SK-N-SH (cell line): ENCODE results near the gene SYNGR1. TPM values are rescaled to one million over a fixed set of nuclear protein-coding genes. Genes with fewer than 3 reads are reported as not detected.

Source experiments
- CTCF ChIA-PET: fragments of 300-600, 350-600 bp; formaldehyde crosslinking; extraction: SDS; loops from one replicate; lab custom pipeline; 2021; lab: Yijun Ruan, JAX
- POLR2A ChIA-PET: fragments of 350-600 bp; sonication (Branson Sonifier 250); formaldehyde crosslinking; extraction: SDS; loops from one replicate; lab custom pipeline; 2020; ENCODE audit warnings: antibody characterized with exemption, inconsistent platforms; lab: Yijun Ruan, JAX
- DNase-seq: peaks from one replicate; pipeline ENCODE4 v3.0.0; 2012
- H2AFZ ChIP-seq: fragments of 200-600 bp; sonication (generic); 2 replicates; pipeline ENCODE4 v1.8.1; 2016; ENCODE audit warnings: antibody characterized with exemption, mild to moderate bottlenecking, low read depth
- H3F3A ChIP-seq: fragments of 200-600 bp; sonication (generic); replicated peaks from 2 replicates; pipeline ENCODE3; 2016; ENCODE audit warnings: antibody characterized with exemption, mild to moderate bottlenecking; ENCODE audit not compliant: insufficient read depth
- H3K27ac ChIP-seq, 2 experiments: fragments of 200-500 bp in 1 of 2; fragments of 200-600 bp in 1 of 2; sonication (Bioruptor generic) in 1 of 2; sonication (generic), shearing (Covaris generic) in 1 of 2; 2 replicates each; pipeline versions ENCODE4 v1.5.1 to v1.6.1; 2014 to 2016; ENCODE audit warnings: low read depth in 2 of 2, inconsistent platforms in 1 of 2, low read length in 1 of 2, mild to moderate bottlenecking in 1 of 2, mixed read lengths in 1 of 2
- H3K27me3 ChIP-seq: fragments of 200-600 bp; sonication (generic), shearing (Covaris generic); 2 replicates; pipeline ENCODE4 v1.6.1; 2016; ENCODE audit warnings: mixed run types; ENCODE audit not compliant: insufficient read depth
- H3K36me3 ChIP-seq, 2 experiments: fragments of 200-500 bp in 1 of 2; fragments of 200-600 bp in 1 of 2; sonication (Bioruptor generic) in 1 of 2; sonication (generic) in 1 of 2; replicated peaks in 1 of 2; 2 replicates each; pipeline versions ENCODE3 to v1.5.1; 2014 to 2016; ENCODE audit warnings: low read length in 1 of 2, mild to moderate bottlenecking in 1 of 2; ENCODE audit not compliant: insufficient read depth in 2 of 2, control insufficient read depth in 1 of 2
- H3K4me1 ChIP-seq, 2 experiments: fragments of 200-500 bp in 1 of 2; fragments of 200-600 bp in 1 of 2; sonication (Bioruptor generic) in 1 of 2; sonication (generic), shearing (Covaris generic) in 1 of 2; 2 replicates each; pipeline versions ENCODE4 v1.5.1 to v1.6.1; 2014 to 2016; ENCODE audit warnings: low read depth in 1 of 2, low read length in 1 of 2, mixed run types in 1 of 2; ENCODE audit not compliant: insufficient read depth in 2 of 2, control insufficient read depth in 1 of 2
- H3K4me2 ChIP-seq: fragments of 200-600 bp; sonication (generic), shearing (Covaris generic); 2 replicates; pipeline ENCODE4 v1.6.1; 2017; ENCODE audit warnings: mixed run types
- H3K4me3 ChIP-seq, 2 experiments: fragments of 200-500 bp in 1 of 2; fragments of 200-600 bp in 1 of 2; sonication (Bioruptor generic) in 1 of 2; sonication (generic), shearing (Covaris generic) in 1 of 2; 2 replicates each; pipeline versions ENCODE4 v1.5.1 to v1.8.1; 2014 to 2016; ENCODE audit warnings: low read depth in 2 of 2, inconsistent platforms in 1 of 2, low read length in 1 of 2, mild to moderate bottlenecking in 1 of 2, mixed read lengths in 1 of 2, moderate library complexity in 1 of 2
- H3K79me2 ChIP-seq: fragments of 200-600 bp; sonication (generic); 2 replicates; pipeline ENCODE4 v1.8.1; 2017; ENCODE audit warnings: mild to moderate bottlenecking; ENCODE audit not compliant: insufficient read depth
- H3K9ac ChIP-seq: fragments of 200-600 bp; sonication (generic); 2 replicates; pipeline ENCODE4 v1.6.1; 2017; ENCODE audit warnings: mixed run types
- H3K9me2 ChIP-seq: fragments of 200-600 bp; sonication (generic); 2 replicates; pipeline ENCODE4 v1.6.1; 2017; ENCODE audit warnings: mixed run types
- H3K9me3 ChIP-seq: fragments of 200-600 bp; sonication (generic); 2 replicates; pipeline ENCODE4 v1.6.1; 2017; ENCODE audit warnings: mixed run types, mild to moderate bottlenecking, moderate library complexity
- H4K20me1 ChIP-seq: fragments of 200-600 bp; sonication (generic); 2 replicates; pipeline ENCODE4 v1.6.1; 2017; ENCODE audit warnings: mild to moderate bottlenecking, mixed run types; ENCODE audit not compliant: insufficient read depth
- ELF1 ChIP-seq: IDR thresholded peaks from 2 replicates; pipeline ENCODE4 v1.4.0; 2012
- GABPA ChIP-seq: IDR thresholded peaks from 2 replicates; pipeline ENCODE4 v1.4.0; 2012; ENCODE audit warnings: low read depth, mild to moderate bottlenecking
- MAX ChIP-seq: IDR thresholded peaks from 2 replicates; pipeline ENCODE4 v1.4.0; 2012; ENCODE audit warnings: low read depth
- MEF2A ChIP-seq: IDR thresholded peaks from 2 replicates; pipeline ENCODE4 v1.4.0; 2012; ENCODE audit warnings: low read depth, borderline replicate concordance
- MXI1 ChIP-seq: IDR thresholded peaks from 2 replicates; pipeline ENCODE4 v1.6.1; 2012; ENCODE audit warnings: mild to moderate bottlenecking, low read depth, low read length, improper control_type of control experiment
- NFIC ChIP-seq: IDR thresholded peaks from 2 replicates; pipeline ENCODE4 v1.4.0; 2012; ENCODE audit warnings: borderline replicate concordance
- RAD21 ChIP-seq: IDR thresholded peaks from 2 replicates; pipeline ENCODE4 v1.6.1; 2012; ENCODE audit warnings: mild to moderate bottlenecking, low read length
- RCOR1 ChIP-seq: fragments of 150-350 bp; IDR thresholded peaks from 2 replicates; pipeline ENCODE4 v1.6.1; 2017; ENCODE audit warnings: antibody characterized with exemption, low read length
- REST ChIP-seq: IDR thresholded peaks from 2 replicates; pipeline ENCODE4 v1.6.1; 2012; ENCODE audit warnings: mild to moderate bottlenecking, low read depth, low read length, moderate library complexity
- RFX5 ChIP-seq: IDR thresholded peaks from 2 replicates; pipeline ENCODE4 v1.6.1; 2012; ENCODE audit warnings: mild to moderate bottlenecking, improper control_type of control experiment, low read length
- SMC3 ChIP-seq: IDR thresholded peaks from 2 replicates; pipeline ENCODE4 v1.6.1; 2012; ENCODE audit warnings: low read depth, low read length, improper control_type of control experiment
- TCF12 ChIP-seq: IDR thresholded peaks from 2 replicates; pipeline ENCODE4 v1.4.0; 2012
- TEAD4 ChIP-seq: IDR thresholded peaks from 2 replicates; pipeline ENCODE4 v1.4.0; 2012; ENCODE audit warnings: mild to moderate bottlenecking, borderline replicate concordance; ENCODE audit not compliant: insufficient read depth
- USF1 ChIP-seq: IDR thresholded peaks from 2 replicates; pipeline ENCODE4 v1.4.0; 2012; ENCODE audit warnings: low read depth, borderline replicate concordance
- USF2 ChIP-seq: fragments of 150-350 bp; IDR thresholded peaks from 2 replicates; pipeline ENCODE4 v1.6.1; 2017; ENCODE audit warnings: antibody characterized with exemption, low read length, low read depth, borderline replicate concordance
- YY1 ChIP-seq: IDR thresholded peaks from 2 replicates; pipeline ENCODE4 v1.4.0; 2012; ENCODE audit warnings: low read depth, mild to moderate bottlenecking
- ZBTB33 ChIP-seq: IDR thresholded peaks from 2 replicates; pipeline ENCODE4 v1.4.0; 2012; ENCODE audit warnings: low read depth, borderline replicate concordance
- WGBS: methylation state at CpG from one replicate; pipeline ENCODE4 v1.1.6; 2017; ENCODE audit warnings: low lambda C conversion rate; 5-methylcytosine and 5-hydroxymethylcytosine counted together
- polyA plus RNA-seq, 3 experiments: library from polyadenylated mRNA; depleted of rRNA; stranded (reverse); fragments of >200 nt; gene quantifications; 2 replicates each; pipeline ENCODE4 v1.2.3, GENCODE V29; 2012
- TF ChIP-seq, protein P1 (sequence below): fragments of 150-350 bp; IDR thresholded peaks from 2 replicates; pipeline ENCODE4 v1.6.1; 2016; ENCODE audit warnings: mild to moderate bottlenecking, low read depth, low read length
- TF ChIP-seq, protein P2 (sequence below): IDR thresholded peaks from 2 replicates; pipeline ENCODE4; 2012

The SYNGR1 gene
- polyA plus RNA-seq, 1 of the 3 experiments (the other 2 are of a cell fraction), result 18.7 TPM

- no peak overlapping the region for H2AFZ ChIP-seq
- H3K9me3 ChIP-seq, result no peaks in the 10 kb centered on the region
- no peak overlapping the region for H3K27ac ChIP-seq
- no peaks in the 10 kb centered on the region for H3K9me2 ChIP-seq
- H3K79me2 ChIP-seq, result no peaks in the 10 kb centered on the region
- no peak for TF ChIP-seq NFIC
- TF ChIP-seq TCF12, result no peak
- no peak for TF ChIP-seq GABPA
- TF ChIP-seq RAD21, result no peak
- TF ChIP-seq ZBTB33, result no peak
- TF ChIP-seq RFX5, result no peak
- no peak for TF ChIP-seq USF1
- TF ChIP-seq RCOR1, result no peak
- no peak overlapping the region for H3K4me2 ChIP-seq
- H4K20me1 ChIP-seq, result no peaks in the 10 kb centered on the region
- H3K9ac ChIP-seq, result no peak overlapping the region
- peaks cover 0 to 5% of the 10 kb centered on the region in 2 experiments for H3K36me3 ChIP-seq
- no peak for DNase-seq
- no peaks in the 10 kb centered on the region; a peak in 1 of 4 replicates for H3K4me1 ChIP-seq
- POLR2A ChIA-PET, result no interaction called here
- no peaks in the 10 kb centered on the region for H3F3A ChIP-seq
- WGBS, result 95% methylated on average over 6 of the region's 11 CpGs
- no peak overlapping the region for H3K4me3 ChIP-seq
- no peaks in the 10 kb centered on the region for H3K27me3 ChIP-seq
- CTCF ChIA-PET, result no interaction called here
Measured at GRCh38 chr22:39421691-39422090, 71.9 kb downstream of the SYNGR1 start.

DNA sequence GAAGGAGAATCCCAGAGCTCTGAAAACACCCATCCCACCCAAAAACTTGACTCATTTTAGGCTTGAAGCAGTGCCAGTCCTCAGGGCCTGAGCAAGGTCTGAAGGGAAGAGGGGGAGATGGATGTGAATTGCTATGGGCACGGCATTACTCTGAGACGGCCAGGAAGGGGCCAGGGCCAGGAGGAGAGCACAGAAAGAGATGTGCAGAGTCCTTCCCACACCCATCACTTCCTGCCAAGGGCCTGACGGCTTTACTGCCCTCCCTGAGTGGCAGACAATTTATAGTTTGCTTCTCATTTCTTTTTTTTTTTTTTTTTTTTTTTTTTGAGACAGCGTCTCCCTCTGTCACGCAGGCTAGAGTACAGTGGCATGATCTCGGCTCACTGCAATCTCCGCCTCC, 72.3 kb downstream of the SYNGR1 start:
- Histone ChIP-seq H4K20me1 (no peaks in the 10 kb centered on the region), H3K27me3 (no peaks in the 10 kb centered on the region), H2AFZ (no peak overlapping the region), H3K27ac (no peak overlapping the region), H3K9me2 (no peaks in the 10 kb centered on the region), H3K9ac (no peak overlapping the region), H3K9me3 (no peaks in the 10 kb centered on the region), H3K79me2 (no peaks in the 10 kb centered on the region), H3F3A (no peaks in the 10 kb centered on the region), H3K4me2 (no peak overlapping the region), H3K4me3 (no peak overlapping the region), H3K4me1 (no peaks in the 10 kb centered on the region; a peak in 1 of 4 replicates), H3K36me3 (peaks cover 0 to 9% of the 10 kb centered on the region in 2 experiments)
- 95% methylated on average over 6 of the region's 7 CpGs for WGBS
- CTCF ChIA-PET, result no interaction called here
- no peak for DNase-seq
- POLR2A ChIA-PET, result no interaction called here
- TF ChIP-seq MEF2A, result no peak
- TF ChIP-seq, protein P1, sequence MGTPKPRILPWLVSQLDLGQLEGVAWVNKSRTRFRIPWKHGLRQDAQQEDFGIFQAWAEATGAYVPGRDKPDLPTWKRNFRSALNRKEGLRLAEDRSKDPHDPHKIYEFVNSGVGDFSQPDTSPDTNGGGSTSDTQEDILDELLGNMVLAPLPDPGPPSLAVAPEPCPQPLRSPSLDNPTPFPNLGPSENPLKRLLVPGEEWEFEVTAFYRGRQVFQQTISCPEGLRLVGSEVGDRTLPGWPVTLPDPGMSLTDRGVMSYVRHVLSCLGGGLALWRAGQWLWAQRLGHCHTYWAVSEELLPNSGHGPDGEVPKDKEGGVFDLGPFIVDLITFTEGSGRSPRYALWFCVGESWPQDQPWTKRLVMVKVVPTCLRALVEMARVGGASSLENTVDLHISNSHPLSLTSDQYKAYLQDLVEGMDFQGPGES, result no peak
- TF ChIP-seq REST, result no peak
- TF ChIP-seq YY1, result no peak
- TF ChIP-seq RFX5, result no peak
- TF ChIP-seq, protein P2, sequence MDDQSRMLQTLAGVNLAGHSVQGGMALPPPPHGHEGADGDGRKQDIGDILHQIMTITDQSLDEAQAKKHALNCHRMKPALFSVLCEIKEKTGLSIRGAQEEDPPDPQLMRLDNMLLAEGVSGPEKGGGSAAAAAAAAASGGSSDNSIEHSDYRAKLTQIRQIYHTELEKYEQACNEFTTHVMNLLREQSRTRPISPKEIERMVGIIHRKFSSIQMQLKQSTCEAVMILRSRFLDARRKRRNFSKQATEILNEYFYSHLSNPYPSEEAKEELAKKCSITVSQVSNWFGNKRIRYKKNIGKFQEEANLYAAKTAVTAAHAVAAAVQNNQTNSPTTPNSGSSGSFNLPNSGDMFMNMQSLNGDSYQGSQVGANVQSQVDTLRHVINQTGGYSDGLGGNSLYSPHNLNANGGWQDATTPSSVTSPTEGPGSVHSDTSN, result no peak
- no peak for TF ChIP-seq SMC3
- TF ChIP-seq TEAD4, result no peak
- TF ChIP-seq RCOR1, result no peak
- no peak for TF ChIP-seq MXI1
- no peak for TF ChIP-seq NFIC
- no peak for TF ChIP-seq ELF1
- TF ChIP-seq USF2, result no peak
- no peak for TF ChIP-seq MAX
- no peak for TF ChIP-seq RAD21
